D721Med (cell line): ENCODE measurements around the gene MICAL2.

Source experiments
- DNase-seq: peaks from one replicate; pipeline ENCODE4 v3.0.0; 2011; ENCODE audit warnings: low spot score; ENCODE audit not compliant: insufficient read length
- FAIRE-seq: peaks from 2 replicates; lab custom pipeline; 2011; peaks lifted over from hg19 to GRCh38; lab: Jason Lieb, UNC
- TF ChIP-seq, protein P1 (sequence below): IDR thresholded peaks from 2 replicates; pipeline ENCODE4 v1.5.1; 2012; ENCODE audit warnings: mild to moderate bottlenecking, control low read depth; ENCODE audit not compliant: insufficient read depth; ENCODE audit errors: missing control alignments

MICAL2 gene

DNA sequence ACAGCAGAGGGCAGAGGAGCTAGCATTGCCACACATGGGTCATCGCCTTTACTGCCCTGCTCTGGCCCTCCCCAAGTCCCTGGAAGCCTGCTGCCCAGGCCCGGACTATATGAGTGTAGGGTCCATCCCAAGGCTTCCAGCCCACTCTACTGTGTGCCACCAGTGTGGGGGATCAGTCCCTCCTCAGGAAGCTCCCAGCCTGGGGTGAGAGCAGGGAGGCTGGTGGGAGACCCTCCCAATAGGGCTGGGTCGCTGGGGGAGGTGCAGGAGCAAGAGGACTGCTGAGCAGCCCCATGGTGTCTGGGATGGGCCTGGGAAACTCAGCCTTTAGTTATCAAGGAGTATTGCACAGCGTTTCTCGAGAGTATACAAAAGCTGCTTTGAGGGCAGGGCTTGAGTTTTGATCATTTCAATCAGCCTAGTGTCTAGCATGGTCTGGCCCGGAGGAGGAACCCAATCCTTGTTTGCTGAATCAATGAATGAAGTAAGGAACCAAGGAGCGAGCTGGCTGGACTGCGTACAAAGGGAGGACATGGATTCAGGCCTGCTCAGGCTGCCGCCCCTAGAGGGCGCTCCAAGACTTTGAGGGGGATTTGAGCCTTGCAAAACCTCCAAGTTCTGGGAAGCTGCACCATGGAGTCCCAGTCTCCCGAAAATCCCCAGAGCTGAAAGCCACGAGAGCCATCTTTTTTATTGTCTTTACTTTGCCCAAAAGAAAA is 178.0 kb downstream of the MICAL2 start:
- TF ChIP-seq, protein P1, sequence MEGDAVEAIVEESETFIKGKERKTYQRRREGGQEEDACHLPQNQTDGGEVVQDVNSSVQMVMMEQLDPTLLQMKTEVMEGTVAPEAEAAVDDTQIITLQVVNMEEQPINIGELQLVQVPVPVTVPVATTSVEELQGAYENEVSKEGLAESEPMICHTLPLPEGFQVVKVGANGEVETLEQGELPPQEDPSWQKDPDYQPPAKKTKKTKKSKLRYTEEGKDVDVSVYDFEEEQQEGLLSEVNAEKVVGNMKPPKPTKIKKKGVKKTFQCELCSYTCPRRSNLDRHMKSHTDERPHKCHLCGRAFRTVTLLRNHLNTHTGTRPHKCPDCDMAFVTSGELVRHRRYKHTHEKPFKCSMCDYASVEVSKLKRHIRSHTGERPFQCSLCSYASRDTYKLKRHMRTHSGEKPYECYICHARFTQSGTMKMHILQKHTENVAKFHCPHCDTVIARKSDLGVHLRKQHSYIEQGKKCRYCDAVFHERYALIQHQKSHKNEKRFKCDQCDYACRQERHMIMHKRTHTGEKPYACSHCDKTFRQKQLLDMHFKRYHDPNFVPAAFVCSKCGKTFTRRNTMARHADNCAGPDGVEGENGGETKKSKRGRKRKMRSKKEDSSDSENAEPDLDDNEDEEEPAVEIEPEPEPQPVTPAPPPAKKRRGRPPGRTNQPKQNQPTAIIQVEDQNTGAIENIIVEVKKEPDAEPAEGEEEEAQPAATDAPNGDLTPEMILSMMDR: peak; percentile 92
- no peak for FAIRE-seq

DNA sequence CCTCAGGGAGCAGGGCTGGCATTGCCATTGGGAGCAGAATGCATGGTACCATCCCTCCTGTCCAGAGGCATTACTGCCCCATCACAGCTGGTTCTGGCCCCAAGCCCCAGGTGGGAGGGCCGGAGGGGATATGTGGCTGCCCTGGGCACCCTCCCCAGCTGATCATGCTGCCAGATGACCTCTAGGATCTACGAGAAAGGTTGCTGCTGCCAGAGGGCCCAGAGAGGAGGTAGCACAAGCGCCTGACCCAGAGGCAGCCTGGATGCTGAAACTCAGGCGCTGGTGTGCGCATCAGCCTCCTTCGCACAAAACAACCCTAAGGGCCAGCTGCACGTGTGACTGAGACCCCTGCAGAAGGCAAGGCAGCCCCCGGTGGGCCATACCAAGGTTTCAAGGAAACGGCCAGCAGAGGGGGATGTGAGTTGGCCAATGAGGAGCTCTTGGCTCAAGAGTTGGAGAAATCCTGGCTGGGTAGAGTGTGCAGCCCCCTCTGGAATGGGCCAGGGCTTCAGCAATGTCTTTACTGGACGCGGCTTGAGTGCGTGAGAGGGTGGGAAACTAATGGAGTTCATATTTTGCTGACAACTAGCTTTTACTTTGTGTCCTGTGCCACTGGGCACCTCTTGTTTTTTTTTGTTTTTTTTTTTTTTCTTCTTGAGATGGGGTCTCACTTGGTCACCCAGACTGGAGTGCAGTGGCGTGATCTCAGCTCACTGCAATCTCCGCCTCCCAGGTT is 178.7 kb downstream of the MICAL2 start:
- DNase-seq: no peak
- TF ChIP-seq, protein P1: no peak
- no peak for FAIRE-seq

More for the DNA sequence above, 178.0 kb downstream of the MICAL2 start:
- DNase-seq: peak; percentile 90

DNA sequence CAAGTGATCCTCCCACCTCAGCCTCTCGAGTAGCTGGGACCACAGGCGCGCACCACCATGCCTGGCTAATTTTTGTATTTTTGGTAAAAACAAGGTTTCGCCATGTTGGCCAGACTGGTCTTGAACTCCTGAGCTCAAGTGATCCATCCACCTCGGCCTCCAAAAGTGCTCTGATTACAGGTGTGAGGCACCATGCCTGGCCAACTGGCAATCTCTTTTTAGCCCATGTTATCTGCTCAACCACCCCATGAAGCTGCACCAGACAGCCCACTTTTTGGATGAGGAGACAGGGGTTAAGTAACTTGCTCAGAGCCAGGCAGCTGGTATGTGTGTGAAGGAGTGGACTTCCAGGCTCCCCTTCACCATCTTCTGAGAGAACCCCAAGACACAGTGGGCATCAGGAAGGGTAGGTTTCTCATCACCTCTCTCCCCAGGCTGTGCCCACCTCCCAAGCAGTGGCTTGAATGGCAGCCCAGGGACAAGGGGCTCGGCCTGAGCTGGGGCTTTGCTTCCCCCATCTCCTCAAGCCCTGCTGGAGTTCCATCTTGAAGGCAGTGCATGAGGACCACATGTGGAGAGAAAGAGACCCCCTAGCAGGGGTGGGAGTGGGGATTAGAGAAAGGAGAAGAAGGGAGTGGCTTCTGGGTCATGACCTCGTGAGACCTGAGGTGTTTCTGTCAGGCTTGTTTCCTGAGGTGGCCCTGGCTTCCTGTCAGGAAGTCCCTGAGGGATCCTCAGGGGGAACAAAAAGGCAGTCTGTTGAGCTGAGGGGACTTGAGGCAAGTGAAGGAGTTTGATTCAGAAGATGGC is 179.5 kb downstream of the MICAL2 start:
- no peak for FAIRE-seq
- TF ChIP-seq, protein P1: no peak
- DNase-seq: no peak

DNA sequence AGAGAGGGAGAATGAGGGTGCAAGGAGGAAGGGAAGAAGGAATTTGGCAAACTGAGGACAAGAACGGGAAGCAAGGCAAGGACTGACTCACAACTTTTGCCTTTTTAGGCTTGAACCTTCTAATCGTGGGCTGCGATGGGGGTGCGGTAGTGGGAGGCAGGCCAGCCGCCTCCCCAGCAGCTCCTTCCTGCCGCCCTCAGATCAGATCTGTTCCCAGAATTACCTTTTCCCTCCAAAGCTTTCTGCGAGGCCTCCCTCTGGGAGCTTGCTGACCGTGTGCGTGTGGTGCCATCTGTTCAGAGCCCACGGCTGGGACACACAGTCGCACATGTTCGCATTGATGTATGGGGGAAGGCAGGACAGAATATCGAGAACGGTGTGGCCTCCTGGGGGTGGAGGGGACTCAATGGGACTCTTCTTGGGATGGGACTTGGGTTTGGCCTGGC is 180.1 kb downstream of the MICAL2 start:
- DNase-seq (no peak), FAIRE-seq (no peak)
- TF ChIP-seq, protein P1: no peak

DNA sequence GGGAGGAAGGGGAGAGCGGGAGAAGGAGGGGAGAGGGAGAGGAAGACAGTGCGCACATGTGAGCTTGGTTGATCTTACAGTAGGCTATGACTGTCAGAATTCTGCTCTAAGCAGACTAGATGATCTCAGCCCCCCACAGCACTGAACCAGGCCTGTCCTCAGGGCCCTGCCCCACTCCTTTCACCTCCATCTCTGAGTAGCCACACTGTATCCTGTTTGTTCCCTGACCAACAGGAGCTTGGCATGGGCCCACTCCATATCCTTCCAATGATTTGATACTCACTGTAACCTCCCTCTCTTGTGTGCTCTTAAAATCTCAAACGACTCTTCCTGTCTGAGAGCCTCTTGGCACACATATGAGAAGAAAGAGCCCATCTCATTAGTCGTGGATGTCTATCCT is 180.9 kb downstream of the MICAL2 start:
- TF ChIP-seq, protein P1: no peak
- no peak for DNase-seq
- FAIRE-seq: no peak

DNA sequence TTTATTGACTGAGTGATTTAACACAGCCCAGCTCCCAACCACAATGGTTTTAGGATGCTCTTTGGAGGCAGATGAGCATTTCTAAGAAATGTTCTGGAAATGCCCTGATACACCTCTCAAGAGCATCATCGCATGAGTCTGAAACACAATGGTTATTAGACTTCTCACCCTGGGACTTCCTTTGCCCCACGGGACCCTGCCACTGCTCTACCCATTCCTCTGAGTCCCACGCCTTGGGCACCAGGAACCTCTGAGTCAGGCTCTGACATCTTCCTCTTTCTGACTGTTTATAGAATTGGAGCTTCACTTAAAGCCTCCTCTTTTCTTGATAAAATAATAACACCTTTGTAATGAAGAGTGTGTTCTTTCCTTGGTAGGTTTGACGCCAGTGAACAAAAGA is 181.4 kb downstream of the MICAL2 start:
- FAIRE-seq (no peak), DNase-seq (no peak)
- TF ChIP-seq, protein P1: no peak
